Right forelimb (tissue), 1 donor: Measurements from ENCODE around the gene SHMT1.
"Not testable (repeated sequence)": the region's sequence is repeated elsewhere in the genome, so short reads cannot be mapped to it uniquely, and the experiment has no call there.

Experiments
- DNase-seq: peaks from one replicate; pipeline ENCODE4 v3.0.0-alpha.2; 2018

The SHMT1 gene

GRCh38 chr17:18377437-18378204 lies 14.3 kb upstream of the SHMT1 start, which contains the start of gene EVPLL:
Gene EVPLL, plus strand, starts transcription at chr17:18377778. Its CDS starts 3,160 bp downstream, at chr17:18380938.
- no peak for DNase-seq

GRCh38 chr17:18374216-18374615 lies 10.9 kb upstream of the SHMT1 start:
- DNase-seq, result no peak

- DNase-seq, result not testable (repeated sequence)
Observed at GRCh38 chr17:18373181-18373580, 9.8 kb upstream of the SHMT1 start.

- no peak for DNase-seq
Observed at GRCh38 chr17:18371455-18371854, 8.1 kb upstream of the SHMT1 start.

GRCh38 chr17:18370761-18371160 lies 7.4 kb upstream of the SHMT1 start:
- no peak for DNase-seq

- no peak for DNase-seq
Observed at GRCh38 chr17:18368946-18369345, 5.6 kb upstream of the SHMT1 start.

GRCh38 chr17:18364166-18364565 lies 816 bp upstream of the SHMT1 start:
- no peak for DNase-seq

- peak; percentile 53 for DNase-seq
Observed at GRCh38 chr17:18362698-18363100, 651 bp downstream of the SHMT1 start.

- no peak for DNase-seq
Observed at GRCh38 chr17:18361837-18362697, 1.3 kb downstream of the SHMT1 start.

- DNase-seq, result no peak
Observed at GRCh38 chr17:18360518-18360917, 2.8 kb downstream of the SHMT1 start.

GRCh38 chr17:18356624-18357023 lies 6.7 kb downstream of the SHMT1 start:
- DNase-seq, result no peak

- DNase-seq, result no peak
Observed at GRCh38 chr17:18353541-18353940, 9.8 kb downstream of the SHMT1 start.

GRCh38 chr17:18344021-18344420 lies 19.3 kb downstream of the SHMT1 start:
- DNase-seq, result no peak

- no peak for DNase-seq
Observed at GRCh38 chr17:18339933-18340332, 23.4 kb downstream of the SHMT1 start.

GRCh38 chr17:18338158-18338557 lies 25.2 kb downstream of the SHMT1 start:
- not testable (repeated sequence) for DNase-seq

GRCh38 chr17:18332909-18333489 lies 30.4 kb downstream of the SHMT1 start:
- no peak for DNase-seq

GRCh38 chr17:18331879-18332278 lies 31.5 kb downstream of the SHMT1 start:
- DNase-seq, result no peak

GRCh38 chr17:18328643-18329204 lies 34.6 kb downstream of the SHMT1 start:
- DNase-seq, result no peak

GRCh38 chr17:18327556-18327955 lies 35.8 kb downstream of the SHMT1 start:
- DNase-seq, result no peak

- DNase-seq, result no peak
Observed at GRCh38 chr17:18327093-18327492, 36.3 kb downstream of the SHMT1 start.

- no peak for DNase-seq
Observed at GRCh38 chr17:18326572-18326971, 36.8 kb downstream of the SHMT1 start.

GRCh38 chr17:18326039-18326438 lies 37.3 kb downstream of the SHMT1 start:
- no peak for DNase-seq
